Measurements from ENCODE around the gene PNMA8B.

Gene PNMA8B

DNA sequence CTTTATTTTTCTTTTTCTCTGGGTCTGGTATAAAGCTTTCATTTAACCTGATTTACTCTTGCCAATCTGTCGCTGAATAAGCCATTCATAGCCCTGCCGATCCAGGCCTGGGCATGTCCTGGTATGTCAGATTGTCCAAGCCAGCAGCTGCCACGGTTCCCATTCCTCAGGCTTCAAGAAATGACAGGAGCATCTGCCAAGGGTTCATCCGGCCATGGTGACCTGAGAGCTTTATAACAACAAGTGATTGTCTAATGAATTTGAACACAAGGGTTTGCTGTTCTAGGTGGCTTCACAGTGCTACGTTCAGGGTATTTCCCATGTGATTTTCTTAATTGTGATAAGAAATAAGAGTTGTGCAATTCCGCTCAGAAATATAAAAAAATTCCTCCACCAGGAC lies 44.3 kb downstream of the PNMA8B start:
- TF ChIP-seq, protein P1, sequence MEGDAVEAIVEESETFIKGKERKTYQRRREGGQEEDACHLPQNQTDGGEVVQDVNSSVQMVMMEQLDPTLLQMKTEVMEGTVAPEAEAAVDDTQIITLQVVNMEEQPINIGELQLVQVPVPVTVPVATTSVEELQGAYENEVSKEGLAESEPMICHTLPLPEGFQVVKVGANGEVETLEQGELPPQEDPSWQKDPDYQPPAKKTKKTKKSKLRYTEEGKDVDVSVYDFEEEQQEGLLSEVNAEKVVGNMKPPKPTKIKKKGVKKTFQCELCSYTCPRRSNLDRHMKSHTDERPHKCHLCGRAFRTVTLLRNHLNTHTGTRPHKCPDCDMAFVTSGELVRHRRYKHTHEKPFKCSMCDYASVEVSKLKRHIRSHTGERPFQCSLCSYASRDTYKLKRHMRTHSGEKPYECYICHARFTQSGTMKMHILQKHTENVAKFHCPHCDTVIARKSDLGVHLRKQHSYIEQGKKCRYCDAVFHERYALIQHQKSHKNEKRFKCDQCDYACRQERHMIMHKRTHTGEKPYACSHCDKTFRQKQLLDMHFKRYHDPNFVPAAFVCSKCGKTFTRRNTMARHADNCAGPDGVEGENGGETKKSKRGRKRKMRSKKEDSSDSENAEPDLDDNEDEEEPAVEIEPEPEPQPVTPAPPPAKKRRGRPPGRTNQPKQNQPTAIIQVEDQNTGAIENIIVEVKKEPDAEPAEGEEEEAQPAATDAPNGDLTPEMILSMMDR (IDR thresholded peaks at IDR 0.05; ENCODE audit: low read depth, low read length) = no peak

DNA sequence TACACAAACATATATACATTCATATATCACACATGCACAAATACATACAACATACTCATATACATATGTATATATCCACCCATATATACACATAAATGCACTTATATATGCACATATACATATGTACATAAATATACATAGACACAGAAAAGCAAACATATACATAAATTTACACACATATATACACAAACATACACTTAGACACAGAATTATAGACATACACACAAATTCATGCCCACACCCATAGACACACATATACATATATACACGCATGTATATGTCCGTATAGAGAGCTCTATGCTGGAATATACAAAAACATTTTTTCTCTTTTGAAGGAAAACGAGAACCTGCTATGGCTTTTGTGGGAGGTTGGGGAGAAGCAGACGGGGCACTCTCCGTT lies 44.9 kb downstream of the PNMA8B start:
- H3K4me3 ChIP-seq (ENCODE audit: low read depth, low read length) = no peak overlapping the region
- TF ChIP-seq, protein P1 (IDR thresholded peaks at IDR 0.05; ENCODE audit: low read depth, low read length) = no peak

More for the DNA sequence above, 44.3 kb downstream of the PNMA8B start:
- no peak overlapping the region for H3K4me3 ChIP-seq (ENCODE audit: low read depth, low read length)

DNA sequence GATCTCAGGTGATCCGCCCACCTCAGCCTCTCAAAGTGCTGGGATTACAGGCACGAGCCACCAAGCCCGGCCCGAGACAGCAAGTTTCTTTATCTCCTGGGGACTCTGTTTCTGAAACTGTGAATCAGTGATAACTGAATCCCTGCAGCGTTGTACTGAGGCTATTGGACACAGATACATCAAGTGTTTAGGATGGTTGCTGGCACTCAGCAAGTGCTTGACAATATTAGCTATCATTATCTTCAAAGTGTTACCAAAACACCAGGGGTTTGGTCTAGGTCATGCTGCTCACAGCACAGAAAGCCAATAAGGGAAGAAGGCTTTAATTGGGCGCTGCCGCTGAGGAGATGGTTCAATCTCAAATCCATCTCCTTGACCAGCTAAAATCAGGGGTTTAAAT lies 46.4 kb downstream of the PNMA8B start:
- TF ChIP-seq, protein P1 (IDR thresholded peaks at IDR 0.05; ENCODE audit: low read depth, low read length) = no peak

DNA sequence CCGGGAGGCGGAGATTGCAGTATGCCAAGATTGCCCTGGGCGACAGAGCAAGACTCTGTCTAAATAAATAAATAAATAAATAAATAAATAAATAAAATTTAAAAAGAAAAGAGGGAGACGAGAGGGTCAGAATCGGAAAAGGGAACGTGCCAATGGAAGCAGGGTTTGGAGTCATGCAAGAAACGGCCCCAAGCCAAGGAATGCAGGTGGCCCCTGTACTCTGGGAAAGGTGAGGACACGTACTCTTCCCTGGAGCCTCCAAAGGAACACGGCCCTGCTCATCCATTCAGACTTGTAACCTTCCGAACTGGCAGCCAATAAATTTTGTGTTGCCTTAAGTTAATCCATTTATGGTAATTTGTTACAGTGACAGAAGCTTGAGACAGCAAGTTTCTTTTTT lies 47.1 kb downstream of the PNMA8B start:
- TF ChIP-seq, protein P1 (IDR thresholded peaks at IDR 0.05; ENCODE audit: low read depth, low read length) = no peak
- no peak overlapping the region for H3K4me3 ChIP-seq (ENCODE audit: low read depth, low read length)

More for the DNA sequence above, 46.4 kb downstream of the PNMA8B start:
- no peak overlapping the region for H3K4me3 ChIP-seq (ENCODE audit: low read depth, low read length)

DNA sequence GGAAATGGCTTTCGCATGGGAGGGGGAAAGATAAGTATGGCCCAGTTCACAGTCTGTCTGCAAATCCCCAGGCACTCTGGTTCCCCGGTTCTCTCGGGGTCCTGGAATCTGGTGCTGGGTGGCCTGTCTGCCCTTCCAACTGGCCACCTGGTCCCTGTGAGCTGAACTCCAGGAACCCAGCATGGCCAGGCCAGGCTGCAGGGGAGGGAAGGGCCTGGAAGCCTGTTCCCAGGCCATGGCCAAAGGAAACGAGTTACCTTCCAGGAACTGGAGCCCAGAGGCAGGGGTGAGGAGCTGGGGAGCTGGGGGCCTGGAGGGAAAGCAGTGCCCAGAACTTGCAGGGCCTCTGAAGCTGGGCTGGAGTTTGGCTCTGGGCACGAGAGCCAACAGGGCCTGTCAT lies 47.8 kb downstream of the PNMA8B start:
- no peak overlapping the region for H3K4me3 ChIP-seq (ENCODE audit: low read depth, low read length)
- TF ChIP-seq, protein P1 (IDR thresholded peaks at IDR 0.05; ENCODE audit: low read depth, low read length) = no peak

DNA sequence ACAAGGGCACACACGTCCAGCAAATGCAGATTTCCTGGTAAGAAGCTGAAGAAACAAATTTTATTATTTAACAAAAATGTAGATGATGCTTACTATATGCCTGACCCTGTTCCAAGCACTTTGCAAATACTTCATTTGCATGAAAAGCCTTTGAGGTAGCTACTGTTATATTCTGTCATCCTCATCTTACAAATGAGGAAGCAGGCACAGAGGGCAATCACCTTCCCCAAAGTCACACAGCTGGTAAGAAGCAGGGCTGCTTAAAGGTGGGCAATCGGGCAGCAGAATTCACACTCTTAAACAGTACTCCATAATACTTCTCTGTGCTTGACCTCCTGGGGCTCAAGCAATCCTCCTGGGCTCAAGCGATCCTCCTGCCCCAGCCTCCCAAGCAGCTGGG lies 48.7 kb downstream of the PNMA8B start:
- no peak overlapping the region for H3K4me3 ChIP-seq (ENCODE audit: low read depth, low read length)
- TF ChIP-seq, protein P1 (IDR thresholded peaks at IDR 0.05; ENCODE audit: low read depth, low read length) = no peak

DNA sequence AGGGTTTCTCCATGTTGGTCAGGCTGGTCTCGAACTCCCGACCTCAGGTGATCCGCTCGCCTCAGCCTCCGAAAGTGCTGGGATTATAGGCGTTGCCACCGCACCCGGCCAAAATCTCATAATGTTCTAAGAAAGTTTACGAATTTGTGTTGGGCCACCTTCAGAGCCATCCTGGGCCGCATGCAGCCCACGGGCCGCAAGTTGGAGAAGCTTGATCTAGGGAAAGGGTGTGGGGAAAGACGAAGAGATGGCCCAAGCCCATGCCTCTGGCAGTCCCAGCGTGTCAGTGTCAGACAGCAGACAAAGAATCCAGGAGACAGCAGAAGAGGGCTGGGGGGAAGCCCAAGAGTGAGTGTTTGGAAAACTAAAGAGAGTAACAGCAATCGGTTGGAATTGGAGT lies 49.6 kb downstream of the PNMA8B start:
- TF ChIP-seq, protein P1 (IDR thresholded peaks at IDR 0.05; ENCODE audit: low read depth, low read length) = no peak
- no peak overlapping the region for H3K4me3 ChIP-seq (ENCODE audit: low read depth, low read length)
